Liver (tissue), 9 donors: ENCODE results near the gene MRPL18. TPM values are rescaled to one million over a fixed set of nuclear protein-coding genes. Genes with fewer than 3 reads are reported as not detected.

Experiments used
- DNase-seq: peaks from one replicate; pipeline ENCODE4 v3.0.0-alpha.2; 2017; ENCODE audit warnings: low spot score
- H3K27ac ChIP-seq, 2 donors: one replicate each; pipeline ENCODE4 v1.7.0; 2013; ENCODE audit warnings: inconsistent platforms in 2 of 2, low read length in 2 of 2, control low read depth in 1 of 2, low read depth in 1 of 2, mild to moderate bottlenecking in 1 of 2
- H3K27me3 ChIP-seq, 4 donors: one replicate each; pipeline versions ENCODE4 v1.6.1 to v1.7.0; 2013; ENCODE audit warnings: low read length in 3 of 4, inconsistent platforms in 1 of 4, mild to moderate bottlenecking in 1 of 4, moderate library complexity in 1 of 4; ENCODE audit not compliant: control insufficient read depth in 4 of 4, insufficient read depth in 4 of 4
- H3K36me3 ChIP-seq, 4 donors: one replicate each; pipeline versions ENCODE4 v1.6.1 to v1.7.0; 2013; ENCODE audit warnings: low read length in 3 of 4, mild to moderate bottlenecking in 3 of 4, low read depth in 1 of 4, moderate library complexity in 1 of 4; ENCODE audit not compliant: control insufficient read depth in 4 of 4, insufficient read depth in 3 of 4
- H3K4me1 ChIP-seq, 4 donors: one replicate each; pipeline versions ENCODE4 v1.6.1 to v1.7.0; 2013; ENCODE audit warnings: low read length in 3 of 4, mild to moderate bottlenecking in 3 of 4, moderate library complexity in 1 of 4; ENCODE audit not compliant: control insufficient read depth in 4 of 4, insufficient read depth in 4 of 4
- H3K4me3 ChIP-seq, 3 donors: one replicate each; pipeline versions ENCODE4 v1.6.1 to v1.7.0; 2013; ENCODE audit warnings: low read length in 3 of 3, control low read depth in 1 of 3, low read depth in 1 of 3, mild to moderate bottlenecking in 1 of 3
- H3K9ac ChIP-seq, 2 donors: one replicate each; pipeline ENCODE4 v1.7.0; 2013; ENCODE audit warnings: low read length in 2 of 2, mild to moderate bottlenecking in 2 of 2, moderate library complexity in 2 of 2, control low read depth in 1 of 2, low read depth in 1 of 2
- H3K9me3 ChIP-seq, 4 donors: one replicate each; pipeline versions ENCODE4 v1.6.1 to v1.7.0; 2013; ENCODE audit warnings: low read length in 3 of 4; ENCODE audit not compliant: control insufficient read depth in 4 of 4
- EGR1 ChIP-seq, 2 donors: IDR thresholded peaks; 2 replicates each; pipeline ENCODE4 v1.6.1; 2016 to 2018; ENCODE audit warnings: antibody characterized with exemption in 2 of 2, low read depth in 2 of 2
- FOXA1 ChIP-seq: IDR thresholded peaks from 2 replicates; pipeline ENCODE4 v1.6.1; 2016; ENCODE audit warnings: antibody characterized with exemption
- FOXA2 ChIP-seq: IDR thresholded peaks from 2 replicates; pipeline ENCODE4 v1.6.1; 2016; ENCODE audit warnings: antibody characterized with exemption
- GABPA ChIP-seq, 2 donors: IDR thresholded peaks in 1 of 2; conservative IDR thresholded peaks in 1 of 2; 2 replicates each; pipeline ENCODE4 v1.6.1; 2016; ENCODE audit warnings: antibody characterized with exemption in 2 of 2, mild to moderate bottlenecking in 1 of 2, moderate library complexity in 1 of 2
- HNF4A ChIP-seq, 2 donors: conservative IDR thresholded peaks; 2 replicates each; pipeline ENCODE4 v1.6.1; 2016; ENCODE audit warnings: antibody characterized with exemption in 2 of 2, mild to moderate bottlenecking in 2 of 2
- HNF4G ChIP-seq: IDR thresholded peaks from 2 replicates; pipeline ENCODE4 v1.6.1; 2016; ENCODE audit warnings: antibody characterized with exemption
- JUND ChIP-seq, 2 donors: IDR thresholded peaks; 2 replicates each; pipeline ENCODE4 v1.6.1; 2016; ENCODE audit warnings: antibody characterized with exemption in 2 of 2
- NR2F2 ChIP-seq: IDR thresholded peaks from 2 replicates; pipeline ENCODE4 v1.6.1; 2016; ENCODE audit warnings: antibody characterized with exemption
- RAD21 ChIP-seq, 2 donors: IDR thresholded peaks; 2 replicates each; pipeline ENCODE4 v1.6.1; 2016; ENCODE audit warnings: antibody characterized with exemption in 2 of 2, mild to moderate bottlenecking in 2 of 2
- RXRA ChIP-seq, 2 donors: IDR thresholded peaks; 2 replicates each; pipeline ENCODE4 v1.6.1; 2017 to 2018; ENCODE audit warnings: antibody characterized with exemption in 2 of 2, mild to moderate bottlenecking in 1 of 2
- SP1 ChIP-seq: IDR thresholded peaks from 2 replicates; pipeline ENCODE4 v1.6.1; 2018; ENCODE audit warnings: antibody characterized with exemption, mild to moderate bottlenecking
- TAF1 ChIP-seq: conservative IDR thresholded peaks from 2 replicates; pipeline ENCODE4 v1.6.1; 2016; ENCODE audit warnings: antibody characterized with exemption, mild to moderate bottlenecking
- YY1 ChIP-seq: IDR thresholded peaks from 2 replicates; pipeline ENCODE4 v1.6.1; 2016; ENCODE audit warnings: antibody characterized with exemption, mild to moderate bottlenecking
- WGBS: extraction: QIAGEN DNeasy Blood & Tissue Kit; methylation state at CpG from one replicate; pipeline ENCODE4 v1.1.7; 2013; 5-methylcytosine and 5-hydroxymethylcytosine counted together
- polyA plus RNA-seq, 2 donors: library from polyadenylated mRNA; stranded (reverse) in 1 of 2; unstranded in 1 of 2; fragments of 200-250 nt in 1 of 2; fragments of >200 nt in 1 of 2; fragmentation: Nextera tagmentation in 1 of 2; extraction: Ambion mirVana in 1 of 2; gene quantifications; one replicate each; pipeline versions ENCODE4 v1.2.1 to v1.2.3, GENCODE V29; 2013 to 2015
- total RNA-seq, 2 donors: library from RNA; depleted of rRNA; stranded (reverse); fragments of >200 nt; gene quantifications; one replicate each; pipeline ENCODE4 v1.2.3, GENCODE V29; 2014
- TF ChIP-seq, protein P1 (sequence below): IDR thresholded peaks from 2 replicates; pipeline ENCODE4 v1.6.1; 2016; ENCODE audit warnings: antibody characterized with exemption
- TF ChIP-seq, protein P2 (sequence below): IDR thresholded peaks from 2 replicates; pipeline ENCODE4 v1.6.1; 2016; ENCODE audit warnings: antibody characterized with exemption
- TF ChIP-seq, protein P3 (sequence below): IDR thresholded peaks from 2 replicates; pipeline ENCODE4 v1.6.1; 2016; ENCODE audit warnings: antibody characterized with exemption, mild to moderate bottlenecking
- TF ChIP-seq, protein P4 (sequence below): IDR thresholded peaks from 2 replicates; pipeline ENCODE4 v1.6.1; 2016; ENCODE audit warnings: antibody characterized with exemption
- TF ChIP-seq, protein P5 (sequence below): fragments of 150-350 bp; IDR thresholded peaks from 2 replicates; pipeline ENCODE4 v1.5.1; 2017; ENCODE audit warnings: improper control_type of control experiment, low read depth, low read length; ENCODE audit not compliant: missing input control
- donor health status: healthy.
- donor health status: healthy.
- donor health status: healthy.
- donor health status: healthy.
- donor health status: healthy.

Gene MRPL18
- total and polyA plus RNA-seq, 4 donors, result 32.5 to 61.9 (median 41.9) TPM

DNA sequence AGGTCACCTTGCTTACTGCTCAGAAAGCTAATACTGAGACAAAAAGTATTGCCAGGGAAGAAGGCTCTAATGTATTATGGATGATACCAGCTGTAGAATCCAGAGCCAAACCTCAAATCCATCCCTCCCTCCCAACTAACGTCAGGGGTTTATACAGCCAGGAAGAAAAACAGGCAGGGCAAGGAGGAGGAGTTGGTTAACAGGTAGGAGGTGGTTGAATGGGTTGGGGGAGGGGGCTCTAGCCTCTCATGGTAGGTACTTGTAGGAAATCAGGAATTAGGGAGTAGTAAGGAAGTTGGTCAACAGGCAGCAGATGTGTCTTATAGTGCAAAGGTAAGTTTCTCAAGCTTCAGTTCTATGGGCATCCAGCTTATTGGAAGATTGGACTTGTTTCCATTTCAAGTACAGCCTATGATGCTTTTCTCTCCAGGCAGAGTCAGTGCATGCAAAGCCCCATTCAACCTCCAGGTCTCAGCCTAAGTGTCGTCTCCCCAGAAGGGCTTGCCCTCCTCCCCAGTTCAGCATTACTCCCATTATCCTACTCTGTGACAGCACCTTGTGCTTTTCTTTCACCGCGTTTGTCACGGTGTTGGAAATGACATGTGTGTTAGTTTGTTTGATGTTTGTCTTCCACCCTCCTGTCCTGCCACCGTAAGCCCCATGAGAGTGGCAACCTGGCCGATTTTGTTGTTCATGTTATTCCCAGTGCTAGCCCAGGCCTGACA is 47.9 kb downstream of the MRPL18 start:
- Histone ChIP-seq H3K27ac (no peak overlapping the region), H3K36me3 (no peaks in the 10 kb centered on the region), H3K27me3 (no peaks in the 10 kb centered on the region), H3K4me1 (no peaks in the 10 kb centered on the region), H3K4me3 (no peak overlapping the region), H3K9ac (no peak overlapping the region), H3K9me3 (no peaks in the 10 kb centered on the region)
- WGBS, result 70% methylated on average over 7 of the region's 7 CpGs
- no peak for DNase-seq
- no peak for TF ChIP-seq HNF4G
- TF ChIP-seq FOXA1, result no peak
- TF ChIP-seq RXRA (IDR thresholded peaks at IDR 0.05), result no peak
- no peak for TF ChIP-seq SP1
- no peak for TF ChIP-seq TAF1
- no peak for TF ChIP-seq HNF4A (conservative IDR thresholded peaks at IDR 0.05)
- TF ChIP-seq RAD21 (IDR thresholded peaks at IDR 0.05), result no peak
- TF ChIP-seq, protein P1, sequence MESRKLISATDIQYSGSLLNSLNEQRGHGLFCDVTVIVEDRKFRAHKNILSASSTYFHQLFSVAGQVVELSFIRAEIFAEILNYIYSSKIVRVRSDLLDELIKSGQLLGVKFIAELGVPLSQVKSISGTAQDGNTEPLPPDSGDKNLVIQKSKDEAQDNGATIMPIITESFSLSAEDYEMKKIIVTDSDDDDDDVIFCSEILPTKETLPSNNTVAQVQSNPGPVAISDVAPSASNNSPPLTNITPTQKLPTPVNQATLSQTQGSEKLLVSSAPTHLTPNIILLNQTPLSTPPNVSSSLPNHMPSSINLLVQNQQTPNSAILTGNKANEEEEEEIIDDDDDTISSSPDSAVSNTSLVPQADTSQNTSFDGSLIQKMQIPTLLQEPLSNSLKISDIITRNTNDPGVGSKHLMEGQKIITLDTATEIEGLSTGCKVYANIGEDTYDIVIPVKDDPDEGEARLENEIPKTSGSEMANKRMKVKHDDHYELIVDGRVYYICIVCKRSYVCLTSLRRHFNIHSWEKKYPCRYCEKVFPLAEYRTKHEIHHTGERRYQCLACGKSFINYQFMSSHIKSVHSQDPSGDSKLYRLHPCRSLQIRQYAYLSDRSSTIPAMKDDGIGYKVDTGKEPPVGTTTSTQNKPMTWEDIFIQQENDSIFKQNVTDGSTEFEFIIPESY, result no peak
- no peak for TF ChIP-seq FOXA2
- TF ChIP-seq NR2F2, result no peak
- no peak for TF ChIP-seq EGR1 (IDR thresholded peaks at IDR 0.05; ENCODE audit: low read depth in 2 of 2)
- no peak for TF ChIP-seq YY1
- TF ChIP-seq GABPA (IDR thresholded peaks at IDR 0.05 in 1 of 2, conservative IDR thresholded peaks at IDR 0.05 in 1 of 2), result no peak
- TF ChIP-seq, protein P2, sequence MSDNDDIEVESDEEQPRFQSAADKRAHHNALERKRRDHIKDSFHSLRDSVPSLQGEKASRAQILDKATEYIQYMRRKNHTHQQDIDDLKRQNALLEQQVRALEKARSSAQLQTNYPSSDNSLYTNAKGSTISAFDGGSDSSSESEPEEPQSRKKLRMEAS, result no peak
- TF ChIP-seq, protein P3, sequence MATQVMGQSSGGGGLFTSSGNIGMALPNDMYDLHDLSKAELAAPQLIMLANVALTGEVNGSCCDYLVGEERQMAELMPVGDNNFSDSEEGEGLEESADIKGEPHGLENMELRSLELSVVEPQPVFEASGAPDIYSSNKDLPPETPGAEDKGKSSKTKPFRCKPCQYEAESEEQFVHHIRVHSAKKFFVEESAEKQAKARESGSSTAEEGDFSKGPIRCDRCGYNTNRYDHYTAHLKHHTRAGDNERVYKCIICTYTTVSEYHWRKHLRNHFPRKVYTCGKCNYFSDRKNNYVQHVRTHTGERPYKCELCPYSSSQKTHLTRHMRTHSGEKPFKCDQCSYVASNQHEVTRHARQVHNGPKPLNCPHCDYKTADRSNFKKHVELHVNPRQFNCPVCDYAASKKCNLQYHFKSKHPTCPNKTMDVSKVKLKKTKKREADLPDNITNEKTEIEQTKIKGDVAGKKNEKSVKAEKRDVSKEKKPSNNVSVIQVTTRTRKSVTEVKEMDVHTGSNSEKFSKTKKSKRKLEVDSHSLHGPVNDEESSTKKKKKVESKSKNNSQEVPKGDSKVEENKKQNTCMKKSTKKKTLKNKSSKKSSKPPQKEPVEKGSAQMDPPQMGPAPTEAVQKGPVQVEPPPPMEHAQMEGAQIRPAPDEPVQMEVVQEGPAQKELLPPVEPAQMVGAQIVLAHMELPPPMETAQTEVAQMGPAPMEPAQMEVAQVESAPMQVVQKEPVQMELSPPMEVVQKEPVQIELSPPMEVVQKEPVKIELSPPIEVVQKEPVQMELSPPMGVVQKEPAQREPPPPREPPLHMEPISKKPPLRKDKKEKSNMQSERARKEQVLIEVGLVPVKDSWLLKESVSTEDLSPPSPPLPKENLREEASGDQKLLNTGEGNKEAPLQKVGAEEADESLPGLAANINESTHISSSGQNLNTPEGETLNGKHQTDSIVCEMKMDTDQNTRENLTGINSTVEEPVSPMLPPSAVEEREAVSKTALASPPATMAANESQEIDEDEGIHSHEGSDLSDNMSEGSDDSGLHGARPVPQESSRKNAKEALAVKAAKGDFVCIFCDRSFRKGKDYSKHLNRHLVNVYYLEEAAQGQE, result no peak
- TF ChIP-seq JUND (IDR thresholded peaks at IDR 0.05), result no peak
- TF ChIP-seq, protein P4, sequence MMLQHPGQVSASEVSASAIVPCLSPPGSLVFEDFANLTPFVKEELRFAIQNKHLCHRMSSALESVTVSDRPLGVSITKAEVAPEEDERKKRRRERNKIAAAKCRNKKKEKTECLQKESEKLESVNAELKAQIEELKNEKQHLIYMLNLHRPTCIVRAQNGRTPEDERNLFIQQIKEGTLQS, result no peak

DNA sequence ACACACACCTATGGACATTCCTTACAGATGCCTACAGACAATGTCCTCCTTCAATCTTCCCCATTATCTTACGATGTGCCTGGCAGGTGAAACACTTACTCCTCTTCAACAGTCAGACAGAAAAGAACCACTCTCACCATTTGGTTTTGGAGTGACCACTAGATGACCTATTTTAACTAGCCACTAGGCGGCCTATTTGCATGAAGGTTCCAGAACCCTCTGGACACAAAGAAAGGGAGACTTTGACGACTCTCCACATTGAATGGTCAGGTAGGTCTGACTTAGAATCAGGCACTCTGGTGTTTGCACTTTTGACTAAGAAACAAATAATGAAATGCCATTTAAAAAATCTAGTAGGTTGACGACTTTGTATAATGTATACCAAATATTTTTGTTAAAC is 51.8 kb downstream of the MRPL18 start:
- no peaks in the 10 kb centered on the region for H3K27me3 ChIP-seq
- no peak overlapping the region for H3K4me3 ChIP-seq
- H3K9me3 ChIP-seq, result no peaks in the 10 kb centered on the region
- peak in 1 of 2 donors; percentile 48 for TF ChIP-seq RAD21 (IDR thresholded peaks at IDR 0.05)
- TF ChIP-seq SP1, result no peak
- TF ChIP-seq, protein P5, sequence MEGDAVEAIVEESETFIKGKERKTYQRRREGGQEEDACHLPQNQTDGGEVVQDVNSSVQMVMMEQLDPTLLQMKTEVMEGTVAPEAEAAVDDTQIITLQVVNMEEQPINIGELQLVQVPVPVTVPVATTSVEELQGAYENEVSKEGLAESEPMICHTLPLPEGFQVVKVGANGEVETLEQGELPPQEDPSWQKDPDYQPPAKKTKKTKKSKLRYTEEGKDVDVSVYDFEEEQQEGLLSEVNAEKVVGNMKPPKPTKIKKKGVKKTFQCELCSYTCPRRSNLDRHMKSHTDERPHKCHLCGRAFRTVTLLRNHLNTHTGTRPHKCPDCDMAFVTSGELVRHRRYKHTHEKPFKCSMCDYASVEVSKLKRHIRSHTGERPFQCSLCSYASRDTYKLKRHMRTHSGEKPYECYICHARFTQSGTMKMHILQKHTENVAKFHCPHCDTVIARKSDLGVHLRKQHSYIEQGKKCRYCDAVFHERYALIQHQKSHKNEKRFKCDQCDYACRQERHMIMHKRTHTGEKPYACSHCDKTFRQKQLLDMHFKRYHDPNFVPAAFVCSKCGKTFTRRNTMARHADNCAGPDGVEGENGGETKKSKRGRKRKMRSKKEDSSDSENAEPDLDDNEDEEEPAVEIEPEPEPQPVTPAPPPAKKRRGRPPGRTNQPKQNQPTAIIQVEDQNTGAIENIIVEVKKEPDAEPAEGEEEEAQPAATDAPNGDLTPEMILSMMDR, result peak; percentile 14
- TF ChIP-seq FOXA2, result no peak
- no peaks in the 10 kb centered on the region for H3K4me1 ChIP-seq
- DNase-seq, result no peak
- H3K36me3 ChIP-seq, result no peaks in the 10 kb centered on the region
- H3K27ac ChIP-seq, result no peak overlapping the region
- 72% methylated on average over 4 of the region's 4 CpGs for WGBS
- H3K9ac ChIP-seq, result no peak overlapping the region
